Measurements from ENCODE around the gene PYROXD2.
"Not testable (repeated sequence)": the region's sequence is repeated elsewhere in the genome, so short reads cannot be mapped to it uniquely, and the experiment has no call there.

The PYROXD2 gene

GRCh38 chr10:98388101-98388655 is 26.8 kb downstream of the PYROXD2 start:
- no peak for DNase-seq

GRCh38 chr10:98384531-98385133 is 30.4 kb downstream of the PYROXD2 start:
- no peak for DNase-seq

- DNase-seq, result no peak
Observed at GRCh38 chr10:98383869-98384268, 31.1 kb downstream of the PYROXD2 start.

GRCh38 chr10:98383134-98383667 is 31.8 kb downstream of the PYROXD2 start:
- not testable (repeated sequence) for DNase-seq

GRCh38 chr10:98382691-98383101 is 32.3 kb downstream of the PYROXD2 start:
- no peak for DNase-seq

- DNase-seq, result no peak
Observed at GRCh38 chr10:98380493-98381339, 34.3 kb downstream of the PYROXD2 start.

- no peak for DNase-seq
Observed at GRCh38 chr10:98378722-98379121, 36.3 kb downstream of the PYROXD2 start.

GRCh38 chr10:98377536-98377935 is 37.4 kb downstream of the PYROXD2 start:
- no peak for DNase-seq

GRCh38 chr10:98377001-98377400 is 38.0 kb downstream of the PYROXD2 start:
- DNase-seq, result no peak

GRCh38 chr10:98376485-98376884 is 38.5 kb downstream of the PYROXD2 start:
- DNase-seq, result no peak

GRCh38 chr10:98374217-98374985 is 40.6 kb downstream of the PYROXD2 start:
- DNase-seq, result no peak

GRCh38 chr10:98373260-98374040 is 41.5 kb downstream of the PYROXD2 start:
- DNase-seq, result no peak

GRCh38 chr10:98370831-98371820 is 43.9 kb downstream of the PYROXD2 start:
- DNase-seq, result no peak

GRCh38 chr10:98369801-98370200 is 45.2 kb downstream of the PYROXD2 start:
- DNase-seq, result no peak

- DNase-seq, result no peak
Observed at GRCh38 chr10:98368644-98369043, 46.3 kb downstream of the PYROXD2 start.

- no peak for DNase-seq
Observed at GRCh38 chr10:98367604-98368451, 47.2 kb downstream of the PYROXD2 start.

GRCh38 chr10:98366062-98366530 is 48.9 kb downstream of the PYROXD2 start:
- no peak for DNase-seq

- DNase-seq, result no peak
Observed at GRCh38 chr10:98365406-98366061, 49.4 kb downstream of the PYROXD2 start.

GRCh38 chr10:98364432-98365102 is 50.4 kb downstream of the PYROXD2 start:
- DNase-seq, result no peak
